ENCODE data around the gene GRK4. TPM values are rescaled to one million over a fixed set of nuclear protein-coding genes. Genes with fewer than 3 reads are reported as not detected.

The GRK4 gene
- total and polyA plus RNA-seq, 2 of the 8 experiments (the other 6 are each of a cell fraction or from before 2014, with no cell fraction given) = 0.77 to 1.8 TPM

- Histone ChIP-seq H4K8ac (ENCODE audit: extremely low read depth, insufficient read depth, low read length) (no peak overlapping the region), H2BK5ac (ENCODE audit: low read depth, low read length) (no peak overlapping the region), H2BK20ac (ENCODE audit: low read length) (no peak overlapping the region), H3K4me2 (ENCODE audit: insufficient read depth in 1 of 2, low read depth in 2 of 2, low read length in 2 of 2) (no peak overlapping the region), H4K20me1 (replicated peaks in 1 of 2; ENCODE audit: control insufficient read depth in 1 of 2, insufficient read depth in 2 of 2, low read length in 2 of 2) (peaks cover 0 to 6% of the 10 kb centered on the region in 2 experiments), H4K5ac (ENCODE audit: insufficient read length, low read depth, low read length) (no peak overlapping the region), H4K91ac (replicated peaks; ENCODE audit: insufficient read length, low read length) (no peak overlapping the region), H3K23ac (ENCODE audit: insufficient read length) (no peak overlapping the region), H3K4me1 (replicated peaks in 1 of 4; ENCODE audit: control insufficient read depth in 3 of 4, insufficient read depth in 4 of 4, low read length in 3 of 4) (peaks cover 3 to 14% (median 8%) of the 10 kb centered on the region in 4 experiments; a peak in 6 of 7 replicates), H3K18ac (ENCODE audit: extremely low read depth, low read length) (no peak overlapping the region), H3K23me2 (ENCODE audit: low read depth, low read length) (no peaks in the 10 kb centered on the region), H2BK120ac (replicated peaks; ENCODE audit: low read depth, low read length) (no peak overlapping the region), H3K56ac (replicated peaks; ENCODE audit: insufficient read length, low read depth, low read length) (no peak overlapping the region), H2AK5ac (ENCODE audit: low read depth, low read length) (no peak overlapping the region), H3K79me1 (ENCODE audit: low read depth, low read length) (peaks cover 2% of the 10 kb centered on the region), H3K79me2 (ENCODE audit: control insufficient read depth in 1 of 2, insufficient read depth in 2 of 2, low read length in 2 of 2) (no peaks in the 10 kb centered on the region; a peak in 2 of 4 replicates), H2AFZ (ENCODE audit: low read length) (no peak overlapping the region), H2BK12ac (ENCODE audit: low read depth, low read length) (no peak overlapping the region), H3K27ac (ENCODE audit: low read depth, low read length) (no peak overlapping the region), H3K4me3 (ENCODE audit: extremely low read depth in 1 of 4, insufficient read depth in 2 of 4, low read depth in 3 of 4, low read length in 4 of 4) (no peak overlapping the region), H3K27me3 (replicated peaks in 1 of 4; ENCODE audit: control insufficient read depth in 3 of 4, extremely low read depth in 1 of 4, insufficient read depth in 3 of 4, low read length in 3 of 4) (no peaks in the 10 kb centered on the region), H3K4ac (replicated peaks; ENCODE audit: insufficient read length, low read depth, low read length) (no peak overlapping the region), H3K9me3 (ENCODE audit: insufficient read depth in 2 of 2, low read depth in 1 of 2, low read length in 1 of 2) (peaks cover 0 to 8% of the 10 kb centered on the region in 2 experiments; a peak in 1 of 4 replicates), H3K9ac (replicated peaks in 1 of 4; ENCODE audit: extremely low read depth in 1 of 4, low read depth in 3 of 4, low read length in 3 of 4) (no peak overlapping the region), H2BK15ac (ENCODE audit: low read length) (no peak overlapping the region), H3K36me3 (ENCODE audit: control insufficient read depth in 2 of 4, insufficient read depth in 4 of 4, low read length in 3 of 4) (peaks cover 4 to 33% (median 16%) of the 10 kb centered on the region in 4 experiments), H3K14ac (ENCODE audit: insufficient read length) (no peak overlapping the region)
- FAIRE-seq (no peak), DNase-seq (ENCODE audit: low read depth in 1 of 2, low spot score in 2 of 2) (no peak)
- 94% methylated on average over 5 of the region's 5 CpGs; no CpG with 5 or more reads in 1 of the 2 experiments for WGBS, 2 experiments (ENCODE audit: extremely low coverage in 1 of 2, insufficient coverage in 1 of 2, insufficient read length in 1 of 2, insufficient replicate concordance in 2 of 2, low coverage in 1 of 2, low lambda C conversion rate in 2 of 2, missing lambda C conversion rate in 1 of 2)
- POLR2A ChIA-PET (ENCODE audit: partially characterized antibody) = interaction anchor here (0.7 to 5.7 kb wide), 4 partner anchors 12 to 36 kb away, joined by 3 to 45 read pairs (median 7); no protein-coding TSS in a partner anchor
- CTCF ChIA-PET (ENCODE audit: partially characterized antibody) = interaction anchor here (0.6 to 3.7 kb wide), 3 partner anchors 12 to 140 kb away, joined by 3 to 13 read pairs (median 4); no protein-coding TSS in a partner anchor
- TF ChIP-seq ASH2L (IDR thresholded peaks at IDR 0.05; ENCODE audit: low read length) (no peak), RFX5 (IDR thresholded peaks at IDR 0.05; ENCODE audit: borderline replicate concordance, low read depth, low read length) (no peak), CHD1 (IDR thresholded peaks at IDR 0.05; ENCODE audit: low read depth, low read length) (no peak), TAF7 (optimal IDR thresholded peaks at IDR 0.05; ENCODE audit: borderline replicate concordance, low read depth, low read length) (no peak)
- TF ChIP-seq, protein P1, sequence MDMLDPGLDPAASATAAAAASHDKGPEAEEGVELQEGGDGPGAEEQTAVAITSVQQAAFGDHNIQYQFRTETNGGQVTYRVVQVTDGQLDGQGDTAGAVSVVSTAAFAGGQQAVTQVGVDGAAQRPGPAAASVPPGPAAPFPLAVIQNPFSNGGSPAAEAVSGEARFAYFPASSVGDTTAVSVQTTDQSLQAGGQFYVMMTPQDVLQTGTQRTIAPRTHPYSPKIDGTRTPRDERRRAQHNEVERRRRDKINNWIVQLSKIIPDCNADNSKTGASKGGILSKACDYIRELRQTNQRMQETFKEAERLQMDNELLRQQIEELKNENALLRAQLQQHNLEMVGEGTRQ (IDR thresholded peaks at IDR 0.05; ENCODE audit: low read length) = no peak
These were observed 37.9 kb upstream of the GRK4 start for GRCh38 chr4:2925496-2925895.
